ENCODE measurements around the gene MCC. TPM values are rescaled to one million over a fixed set of nuclear protein-coding genes. Genes with fewer than 3 reads are reported as not detected.

The MCC gene
- total RNA-seq, 1 donor from 2014 or later: 46.1 TPM

GRCh38 chr5:113000466-113000865 lies 487.8 kb downstream of the MCC start:
- H3K4me1 Mint-ChIP-seq (ENCODE audit: low read depth, unreplicated experiment): peaks cover 9% of the 10 kb centered on the region
- no peaks in the 10 kb centered on the region for H3K36me3 Mint-ChIP-seq (ENCODE audit: unreplicated experiment)
- TF ChIP-seq CTCF (IDR thresholded peaks at IDR 0.05; ENCODE audit: partially characterized antibody, unreplicated experiment): no peak
- H3K9me3 Mint-ChIP-seq (ENCODE audit: unreplicated experiment): no peaks in the 10 kb centered on the region
- H3K4me3 Mint-ChIP-seq (ENCODE audit: unreplicated experiment): no peak overlapping the region
- H3K27me3 Mint-ChIP-seq (ENCODE audit: unreplicated experiment): no peaks in the 10 kb centered on the region
- no peak for DNase-seq
- H3K27ac Mint-ChIP-seq (ENCODE audit: unreplicated experiment): no peak overlapping the region

GRCh38 chr5:112998296-112998695 lies 490.0 kb downstream of the MCC start:
- H3K27ac Mint-ChIP-seq (ENCODE audit: unreplicated experiment): no peak overlapping the region
- no peak for DNase-seq
- H3K27me3 Mint-ChIP-seq (ENCODE audit: unreplicated experiment): no peaks in the 10 kb centered on the region
- no peak overlapping the region for H3K4me3 Mint-ChIP-seq (ENCODE audit: unreplicated experiment)
- H3K9me3 Mint-ChIP-seq (ENCODE audit: unreplicated experiment): peaks cover 4% of the 10 kb centered on the region
- no peak for TF ChIP-seq CTCF (IDR thresholded peaks at IDR 0.05; ENCODE audit: partially characterized antibody, unreplicated experiment)
- no peaks in the 10 kb centered on the region for H3K36me3 Mint-ChIP-seq (ENCODE audit: unreplicated experiment)
- peaks cover 10% of the 10 kb centered on the region for H3K4me1 Mint-ChIP-seq (ENCODE audit: low read depth, unreplicated experiment)

- Mint-ChIP-seq H3K4me3 (ENCODE audit: unreplicated experiment) (no peak overlapping the region), H3K9me3 (ENCODE audit: unreplicated experiment) (peaks cover 6% of the 10 kb centered on the region), H3K27me3 (ENCODE audit: unreplicated experiment) (peaks cover 1% of the 10 kb centered on the region), H3K36me3 (ENCODE audit: unreplicated experiment) (no peaks in the 10 kb centered on the region), H3K4me1 (ENCODE audit: low read depth, unreplicated experiment) (peaks cover 10% of the 10 kb centered on the region), H3K27ac (ENCODE audit: unreplicated experiment) (no peak overlapping the region)
- DNase-seq: no peak
- TF ChIP-seq CTCF (IDR thresholded peaks at IDR 0.05; ENCODE audit: partially characterized antibody, unreplicated experiment): no peak
These were observed 491.4 kb downstream of the MCC start for GRCh38 chr5:112996830-112997374.

- DNase-seq: peak; percentile 80
- no peak overlapping the region for H3K4me3 Mint-ChIP-seq (ENCODE audit: unreplicated experiment)
- TF ChIP-seq CTCF (IDR thresholded peaks at IDR 0.05; ENCODE audit: partially characterized antibody, unreplicated experiment): peak; percentile 91
- H3K27me3 Mint-ChIP-seq (ENCODE audit: unreplicated experiment): peaks cover 1% of the 10 kb centered on the region
- peaks cover 10% of the 10 kb centered on the region for H3K4me1 Mint-ChIP-seq (ENCODE audit: low read depth, unreplicated experiment)
- peak overlapping the region; percentile 4 for H3K27ac Mint-ChIP-seq (ENCODE audit: unreplicated experiment)
- no peaks in the 10 kb centered on the region for H3K36me3 Mint-ChIP-seq (ENCODE audit: unreplicated experiment)
- H3K9me3 Mint-ChIP-seq (ENCODE audit: unreplicated experiment): peaks cover 6% of the 10 kb centered on the region
These were observed 492.3 kb downstream of the MCC start for GRCh38 chr5:112995764-112996618.

GRCh38 chr5:112986224-112986623 lies 502.0 kb downstream of the MCC start:
- Mint-ChIP-seq H3K4me3 (ENCODE audit: unreplicated experiment) (no peak overlapping the region), H3K4me1 (ENCODE audit: low read depth, unreplicated experiment) (peaks cover 32% of the 10 kb centered on the region), H3K27ac (ENCODE audit: unreplicated experiment) (no peak overlapping the region), H3K27me3 (ENCODE audit: unreplicated experiment) (no peaks in the 10 kb centered on the region), H3K36me3 (ENCODE audit: unreplicated experiment) (no peaks in the 10 kb centered on the region), H3K9me3 (ENCODE audit: unreplicated experiment) (no peaks in the 10 kb centered on the region)
- no peak for DNase-seq
- no peak for TF ChIP-seq CTCF (IDR thresholded peaks at IDR 0.05; ENCODE audit: partially characterized antibody, unreplicated experiment)
